ENCODE results near the gene EEF1A1. TPM values are rescaled to one million over a fixed set of nuclear protein-coding genes. Genes with fewer than 3 reads are reported as not detected.
"Not testable (repeated sequence)": the region's sequence is repeated elsewhere in the genome, so short reads cannot be mapped to it uniquely, and the experiment has no call there.

Gene EEF1A1
- total RNA-seq, 1 donor from 2014 or later: 19,247 TPM

- DNase-seq (ENCODE audit: low read depth in 2 of 2): no peak
Observed at GRCh38 chr6:73506246-73506645, 14.6 kb downstream of the EEF1A1 start.

DNA sequence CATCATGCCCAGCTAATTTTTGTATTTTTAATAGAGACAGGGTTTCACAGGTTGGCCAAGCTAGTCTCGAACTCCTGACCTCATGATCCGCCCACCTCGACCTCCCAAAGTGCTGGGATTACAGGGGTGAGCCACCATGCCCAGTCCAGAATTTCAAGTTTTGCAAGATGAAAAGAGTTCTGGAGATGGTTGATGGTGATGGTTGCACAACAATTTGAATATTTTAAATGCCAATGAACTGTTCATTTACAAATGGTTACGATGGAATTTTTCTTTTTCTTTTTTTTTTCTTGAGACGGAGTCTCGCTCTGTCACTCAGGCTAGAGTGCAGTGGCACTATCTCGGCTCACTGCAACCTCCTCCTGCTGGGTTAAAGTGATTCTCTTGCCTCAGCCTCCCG is 15.1 kb downstream of the EEF1A1 start:
- not testable (repeated sequence) for DNase-seq (ENCODE audit: low read depth in 2 of 2)

GRCh38 chr6:73505142-73505541 is 15.7 kb downstream of the EEF1A1 start:
- no peak for DNase-seq (ENCODE audit: low read depth in 2 of 2)

DNA sequence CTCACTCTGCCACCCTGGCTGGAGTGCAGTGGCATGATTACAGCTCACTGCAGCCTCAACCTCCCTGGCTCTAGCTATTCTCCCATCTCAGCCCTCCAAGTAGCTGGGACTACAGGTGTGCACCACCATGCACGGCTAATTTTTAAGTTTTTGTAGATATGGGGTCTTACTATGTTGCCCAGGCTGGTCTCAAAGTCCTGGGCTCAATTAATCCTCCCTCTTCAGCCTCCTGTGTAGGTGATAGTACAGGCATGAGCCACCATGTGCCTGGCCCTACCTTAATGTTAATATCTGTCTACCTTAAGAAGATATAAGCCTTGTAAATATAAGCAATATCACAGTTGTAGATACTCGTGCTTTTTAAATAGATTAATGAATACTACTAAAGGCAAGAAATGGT is 16.7 kb downstream of the EEF1A1 start:
- no peak for DNase-seq (ENCODE audit: low read depth in 2 of 2)

- no peak for DNase-seq (ENCODE audit: low read depth in 2 of 2)
Observed at GRCh38 chr6:73503027-73503772, 17.6 kb downstream of the EEF1A1 start.

DNA sequence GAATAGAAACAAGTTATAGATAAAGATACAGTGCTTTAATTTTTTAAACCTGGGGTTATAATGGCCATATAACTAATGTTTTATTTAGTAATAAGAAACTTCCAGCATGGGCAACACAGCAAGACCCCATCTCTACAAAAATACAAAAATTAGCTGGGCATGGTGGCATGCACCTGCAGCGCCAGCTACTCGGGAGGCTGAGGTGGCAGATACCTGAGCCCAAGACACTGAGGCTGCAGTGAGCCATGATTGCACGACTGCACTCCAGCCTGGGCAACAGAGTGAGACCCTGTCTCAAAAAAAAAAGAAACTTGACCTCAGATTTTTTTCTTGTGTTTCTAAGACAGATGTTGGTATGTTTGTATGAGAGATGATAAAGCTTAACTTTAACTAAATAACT is 22.9 kb downstream of the EEF1A1 start:
- no peak for DNase-seq (ENCODE audit: low read depth in 2 of 2)

DNA sequence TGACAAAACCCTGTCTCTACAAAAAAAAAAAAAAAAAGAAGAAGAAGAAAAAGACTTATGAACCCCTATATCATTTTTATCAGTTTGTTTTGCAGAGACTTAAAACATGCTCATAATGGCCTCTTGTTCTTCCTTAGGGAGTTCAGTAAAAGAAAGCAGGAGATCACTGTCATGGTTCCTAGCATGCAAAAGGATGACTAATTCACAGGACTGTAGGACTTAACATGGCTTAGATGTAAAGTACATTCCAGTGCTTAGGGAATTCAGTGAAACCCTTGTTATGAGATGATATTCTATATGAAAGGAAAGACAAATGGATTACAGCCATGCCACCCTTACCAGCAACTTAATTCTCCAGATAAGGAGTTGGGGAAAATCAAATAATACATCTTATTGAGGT is 29.5 kb downstream of the EEF1A1 start:
- DNase-seq (ENCODE audit: low read depth in 2 of 2): no peak

GRCh38 chr6:73487473-73487872 is 33.4 kb downstream of the EEF1A1 start:
- DNase-seq (ENCODE audit: low read depth in 2 of 2): no peak

DNA sequence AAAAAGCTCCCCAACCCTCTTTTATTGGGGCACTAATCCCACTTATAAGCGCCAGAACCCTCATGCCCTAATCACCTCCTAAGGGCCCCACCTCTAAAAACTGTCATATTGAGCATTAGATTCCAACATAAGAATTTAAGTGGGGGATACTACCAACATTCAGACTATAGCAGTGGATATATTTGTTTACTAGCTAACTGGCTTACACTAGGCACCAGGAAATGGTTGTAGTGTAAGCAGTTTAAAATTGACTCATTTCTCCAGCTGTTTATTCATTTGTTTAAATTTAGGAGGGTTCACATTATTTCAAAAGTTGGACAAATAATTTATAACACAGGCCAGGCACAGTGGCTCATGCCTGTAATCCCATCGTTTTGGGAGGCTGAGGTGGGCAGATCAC is 36.4 kb downstream of the EEF1A1 start:
- DNase-seq (ENCODE audit: low read depth in 2 of 2): no peak

DNA sequence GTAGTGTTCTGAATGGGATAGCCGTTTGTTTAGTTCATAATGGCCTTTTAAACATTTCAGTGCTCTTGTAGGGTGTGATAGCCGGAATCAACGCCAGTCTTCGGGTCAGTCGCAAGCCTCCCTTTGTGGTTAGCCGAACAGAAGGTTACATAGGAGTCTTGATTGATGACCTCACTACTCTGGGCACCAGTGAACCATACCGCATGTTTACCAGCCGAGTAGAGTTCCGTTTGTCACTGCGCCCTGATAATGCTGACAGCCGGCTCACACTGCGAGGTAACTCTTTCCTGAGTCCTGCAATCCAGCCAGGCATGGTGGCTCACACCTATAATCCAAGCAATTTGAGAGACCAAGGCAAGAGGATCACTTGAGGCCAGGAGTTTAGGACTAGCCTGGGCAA is 38.9 kb downstream of the EEF1A1 start:
- no peak for DNase-seq (ENCODE audit: low read depth in 2 of 2)

DNA sequence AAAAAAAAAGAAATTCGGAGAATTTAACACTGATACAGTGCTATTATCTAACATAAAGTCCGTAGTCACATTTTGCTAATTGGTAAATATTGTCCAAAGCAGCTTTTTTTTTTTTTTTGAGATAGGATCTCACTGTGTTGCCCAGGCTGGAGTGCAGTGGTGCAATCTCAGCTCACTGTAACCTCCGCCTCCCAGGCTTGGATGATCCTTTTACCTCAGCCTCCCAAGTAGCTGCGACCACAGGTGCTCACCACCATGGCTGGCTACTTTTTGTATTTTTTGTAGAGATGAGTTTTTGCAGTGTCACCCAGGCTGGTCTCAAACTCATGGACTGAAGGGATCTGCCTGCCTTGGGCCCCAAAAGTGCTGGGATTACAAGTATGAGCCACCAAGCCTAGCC is 43.4 kb downstream of the EEF1A1 start:
- DNase-seq (ENCODE audit: low read depth in 2 of 2): no peak

GRCh38 chr6:73476723-73477122 is 44.1 kb downstream of the EEF1A1 start:
- no peak for DNase-seq (ENCODE audit: low read depth in 2 of 2)

- no peak for DNase-seq (ENCODE audit: low read depth in 2 of 2)
Observed at GRCh38 chr6:73471686-73472290, 49.0 kb downstream of the EEF1A1 start.

Other genes starting within 250 kb of the EEF1A1 start
- not detected in 2 replicates for gene DPPA5, start 166.8 kb downstream of the EEF1A1 start, total RNA-seq
- not detected in 2 replicates for gene KHDC3L, start 158.4 kb downstream of the EEF1A1 start, total RNA-seq
- 0.13 TPM in 1 of 2 replicates, not detected in the other for gene OOEP, start 151.1 kb downstream of the EEF1A1 start, total RNA-seq
- gene DDX43, start 126.2 kb downstream of the EEF1A1 start, total RNA-seq: 0.38 and 1.3 TPM in 2 replicates
- 1.0 TPM in 2 replicates for gene CGAS, start 68.7 kb downstream of the EEF1A1 start, total RNA-seq
- gene MTO1, start 59.3 kb downstream of the EEF1A1 start, total RNA-seq: 22.6 and 24.5 TPM in 2 replicates
- gene SLC17A5, start 133.0 kb upstream of the EEF1A1 start, total RNA-seq: 22.6 and 31.0 TPM in 2 replicates
- gene CD109, start 175.2 kb upstream of the EEF1A1 start, total RNA-seq: 4.4 and 9.2 TPM in 2 replicates